CD4-positive, alpha-beta T cell treated with Interleukin-6 at 100 ng/mL for 8 hours (primary cell): ENCODE data around the gene DPPA4.

Experiments
- DNase-seq: peaks from one replicate; pipeline ENCODE4 v3.0.0-alpha.2; 2020; ENCODE audit warnings: mixed read lengths, low spot score

DPPA4 gene

GRCh38 chr3:109338322-109338721, 976 bp upstream of the DPPA4 start:
- no peak for DNase-seq

GRCh38 chr3:109336291-109336861, 970 bp downstream of the DPPA4 start:
- DNase-seq, result no peak

DNA sequence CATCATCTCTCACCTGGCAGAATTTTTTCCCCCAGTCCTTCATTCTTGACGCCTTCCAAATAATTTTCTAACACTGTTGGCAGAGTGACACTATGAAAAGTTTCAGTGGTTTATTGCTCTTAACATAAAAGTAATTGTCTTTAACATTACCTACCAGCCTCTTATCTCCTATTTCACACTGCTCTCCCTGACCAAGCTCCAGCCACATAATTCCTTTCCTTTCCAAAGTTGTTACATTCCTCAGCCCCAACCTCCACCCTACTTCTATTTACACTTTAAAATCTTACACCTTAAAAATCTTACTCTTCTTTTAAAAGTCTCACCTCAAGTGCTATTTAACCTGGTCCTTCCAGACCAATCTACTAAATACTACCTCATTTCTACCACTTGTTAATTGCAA, 2.8 kb downstream of the DPPA4 start:
- DNase-seq, result no peak

DNA sequence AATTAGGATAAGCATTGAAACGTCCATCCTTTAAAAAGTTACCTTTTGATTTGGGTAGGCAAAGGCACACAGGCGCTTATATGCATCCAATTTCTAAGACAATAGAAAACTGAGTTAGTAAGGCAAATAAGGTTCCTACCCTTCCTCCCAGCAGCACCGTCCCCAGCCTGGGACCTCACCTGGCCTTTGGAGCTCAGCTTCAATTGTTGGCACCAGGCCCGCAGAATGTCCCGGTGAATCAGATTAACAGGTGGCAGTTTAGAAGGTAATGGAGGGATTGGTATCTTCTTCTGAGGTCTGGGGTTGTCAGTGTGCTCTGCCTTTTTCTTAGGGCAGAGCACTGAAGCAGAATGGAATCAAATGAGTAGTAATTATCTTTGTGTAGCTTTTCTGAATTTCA, 5.7 kb downstream of the DPPA4 start:
- DNase-seq, result no peak

DNA sequence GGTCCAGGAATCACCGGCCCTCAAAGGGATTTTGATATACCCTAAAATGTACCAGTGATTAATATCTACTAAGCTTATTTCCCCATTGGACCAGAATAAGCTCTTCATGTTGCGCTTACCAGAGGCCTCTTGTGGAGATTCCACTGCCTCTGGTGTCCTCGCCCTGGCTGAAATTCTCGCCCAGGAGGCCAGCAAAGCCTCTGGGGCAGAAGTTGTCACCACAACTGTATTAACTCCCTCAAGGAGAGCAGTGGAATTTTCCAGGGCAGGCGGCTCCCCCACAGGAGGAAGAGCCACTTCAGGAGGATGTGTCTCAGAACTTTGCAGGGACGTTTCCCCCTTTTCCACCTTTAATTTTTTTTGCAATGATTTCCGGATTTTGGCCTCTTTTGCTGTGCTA, 6.9 kb downstream of the DPPA4 start:
- no peak for DNase-seq

DNA sequence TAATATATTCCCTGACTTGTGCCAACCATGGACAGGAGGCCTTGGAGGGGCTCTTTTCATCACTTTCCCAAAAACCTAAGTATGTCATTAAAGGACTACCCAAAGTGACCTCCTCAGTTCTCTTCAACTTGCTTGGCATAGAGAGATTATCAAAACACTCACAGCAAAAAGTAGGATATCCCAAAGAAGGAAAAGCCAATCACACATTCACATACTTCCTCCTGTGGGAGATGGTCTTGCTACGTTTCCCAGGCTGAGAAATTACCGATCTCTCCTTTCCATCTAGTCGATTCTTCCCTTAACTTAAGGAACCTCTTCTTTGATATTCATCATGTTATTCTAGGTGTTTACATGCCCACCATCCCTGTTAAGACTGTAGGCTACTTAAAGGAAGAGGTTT, 9.1 kb downstream of the DPPA4 start:
- no peak for DNase-seq

DNA sequence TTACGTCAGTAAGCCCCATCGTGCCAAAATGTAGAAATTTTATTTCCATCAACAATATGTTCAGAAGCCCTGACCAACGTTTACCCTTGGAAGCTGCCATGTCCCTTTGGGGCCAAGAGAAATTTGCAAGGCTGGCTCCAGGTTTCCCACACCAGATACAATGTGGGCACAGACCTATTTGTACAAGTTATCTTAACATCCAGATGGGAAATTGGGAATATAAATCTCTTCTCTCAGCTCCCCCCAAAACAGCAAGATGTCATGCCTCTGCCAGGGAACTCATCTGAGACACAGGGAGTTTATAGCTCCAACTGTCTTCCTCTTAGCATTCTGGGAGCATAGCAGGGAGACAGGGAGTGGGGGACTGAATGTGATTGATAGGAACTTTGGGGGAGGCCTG, 11.7 kb downstream of the DPPA4 start:
- DNase-seq, result no peak

DNA sequence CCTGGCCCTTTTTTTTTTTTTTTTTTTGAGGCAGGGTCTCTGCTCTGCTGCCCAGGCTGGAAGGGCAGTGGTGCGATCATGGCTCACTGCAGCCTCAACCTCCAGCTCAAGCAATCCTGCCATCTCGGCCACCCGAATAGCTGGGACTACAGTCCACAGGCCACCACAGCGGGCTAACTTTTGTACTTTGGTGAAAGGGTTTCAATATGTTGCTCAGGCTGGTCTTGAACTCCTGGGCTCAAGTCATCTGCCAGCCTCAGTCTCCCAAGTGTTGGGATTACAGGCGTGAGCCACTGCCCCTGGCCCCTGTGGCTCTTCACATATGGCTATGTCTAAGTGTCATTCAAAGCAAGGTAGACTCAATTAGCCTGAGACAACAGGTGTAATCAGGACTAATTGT, 12.2 kb downstream of the DPPA4 start:
- no peak for DNase-seq

DNA sequence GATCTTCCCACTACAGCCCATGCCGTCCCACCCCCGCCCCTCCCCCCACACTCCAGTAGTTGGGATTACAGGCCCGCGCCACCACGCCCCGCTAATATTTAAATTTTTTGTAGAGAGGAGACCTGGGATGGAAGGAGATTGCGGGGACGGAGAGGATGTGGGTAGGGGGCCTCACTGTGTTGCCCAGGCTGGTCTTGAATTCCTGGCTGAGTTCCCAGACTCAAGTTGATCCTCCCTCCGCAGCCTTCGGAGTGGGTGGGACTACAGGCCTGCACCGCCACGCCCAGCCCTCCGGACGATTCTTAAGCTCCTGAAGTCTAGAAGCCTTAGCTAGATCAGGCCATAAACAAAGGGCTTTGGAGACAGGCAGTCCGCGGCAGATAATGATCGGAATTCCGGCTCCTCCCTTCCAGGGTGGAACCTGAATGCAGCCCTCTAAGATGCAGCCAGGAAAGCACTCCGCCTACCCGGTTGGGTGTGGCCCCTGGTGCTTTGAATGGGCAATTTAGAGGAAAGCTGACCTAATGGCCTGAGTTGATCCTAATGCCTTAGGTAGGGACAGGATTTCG, 21.1 kb downstream of the DPPA4 start, which contains the start of gene DPPA2:
TSS of gene DPPA2 (minus strand) at position 356 of the 569 bp plus-strand sequence. CDS start 1,975 bp downstream, outside the sequence.
- no peak for DNase-seq

- DNase-seq, result no peak
These were observed 24.3 kb downstream of the DPPA4 start for GRCh38 chr3:109313061-109313460.

DNA sequence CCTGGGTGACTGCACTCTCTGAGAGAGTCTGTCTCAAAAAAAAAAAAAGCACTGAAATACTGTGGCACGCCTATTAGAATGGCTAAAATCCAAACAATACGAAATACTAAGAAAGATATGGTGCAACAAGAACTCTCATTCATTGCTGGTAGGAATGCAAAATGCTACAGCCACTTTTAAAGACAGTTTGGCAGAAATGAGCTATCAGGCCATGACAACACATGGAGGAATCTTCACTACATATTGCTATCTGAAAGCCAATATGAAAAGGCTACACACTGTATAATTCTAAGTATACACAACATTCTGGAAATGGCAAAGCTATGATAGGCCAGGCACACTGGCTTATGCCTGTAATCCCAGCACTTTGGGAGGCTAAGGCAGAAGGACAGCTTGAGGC, 39.9 kb downstream of the DPPA4 start:
- DNase-seq, result no peak

GRCh38 chr3:109284071-109284470, 53.3 kb downstream of the DPPA4 start:
- DNase-seq, result no peak

DNA sequence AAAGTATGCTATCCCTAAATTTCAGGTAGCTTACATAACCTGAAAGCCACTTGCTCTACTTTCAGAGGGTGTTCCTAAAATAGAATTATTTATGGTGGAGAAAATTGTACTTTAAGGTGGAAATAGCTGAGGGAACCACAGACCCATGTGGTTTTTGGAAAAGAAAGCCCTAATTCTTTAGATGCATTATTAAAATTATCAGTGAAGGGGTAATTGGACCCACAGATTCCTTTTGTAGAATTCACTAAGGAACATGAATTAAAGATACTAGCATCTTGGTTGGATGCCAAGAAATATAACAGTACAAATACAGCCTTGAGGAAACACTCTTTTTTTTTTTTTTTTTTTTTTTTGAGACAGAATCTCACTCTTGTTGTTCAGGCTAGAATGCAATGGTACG, 58.8 kb downstream of the DPPA4 start:
- no peak for DNase-seq

DNA sequence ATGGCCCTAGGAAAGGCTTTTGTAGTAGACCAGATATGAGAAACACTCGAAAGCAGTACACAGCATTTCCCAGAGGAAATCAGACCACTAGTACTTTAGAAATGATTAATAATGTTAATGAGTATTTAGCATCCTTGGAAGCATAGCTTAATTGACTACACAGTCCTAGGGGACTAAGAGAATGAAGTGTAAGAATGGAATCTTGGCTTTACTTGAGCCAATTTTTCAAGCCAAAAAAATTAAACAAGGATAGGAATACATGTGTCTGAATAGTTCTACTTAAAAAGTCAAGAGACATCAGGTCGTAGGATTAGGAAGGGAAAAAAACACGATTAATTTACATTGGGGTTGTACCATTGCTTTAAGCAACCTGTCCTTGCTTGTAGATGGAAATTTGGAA, 59.2 kb downstream of the DPPA4 start:
- no peak for DNase-seq
